HCT116 (cell line): Measurements from ENCODE around the gene OSBPL10. TPM values are rescaled to one million over a fixed set of nuclear protein-coding genes. Genes with fewer than 3 reads are reported as not detected.

Source experiments
- ATAC-seq: fragments of 200-7000 bp; cut with Tn5 transposase; 2 replicates; pipeline ENCODE4 v1.9.1; 2020; ENCODE audit warnings: mild to moderate bottlenecking, moderate library complexity
- BruUV-seq: library from RNA; stranded (reverse); fragments of 400-500 nt; replicated peaks from 2 replicates; lab custom pipeline; 2021; lab: Mats Ljungman, UMichigan
- CTCF ChIA-PET: fragments of 300-600 bp; sonication (Branson Sonifier 250); formaldehyde crosslinking; loops from one replicate; lab custom pipeline; 2021; ENCODE audit warnings: antibody characterized with exemption; lab: Charles Lee
- POLR2A ChIA-PET: fragments of 300-600, 350-600 bp; sonication (Branson Sonifier 250); formaldehyde crosslinking; loops from one replicate; lab custom pipeline; 2021; ENCODE audit warnings: antibody characterized with exemption; lab: Charles Lee
- RAD21 ChIA-PET, 2 experiments: fragments of 300-600 bp; sonication (Branson Sonifier 250); formaldehyde crosslinking; loops; one replicate each; lab custom pipeline; 2023; ENCODE audit warnings: low total read pairs in 2 of 2; ENCODE audit not compliant: uncharacterized antibody in 2 of 2, unreplicated experiment in 2 of 2, low non-redundant PET in 1 of 2; lab: Charles Lee
- DNase-seq: peaks from one replicate; pipeline ENCODE4 v3.0.0-alpha.2; 2010; ENCODE audit warnings: low read depth, low spot score
- H2AFZ ChIP-seq: fragments of 200-600 bp; shearing (Covaris generic), sonication (generic); 2 replicates; pipeline ENCODE4 v1.6.1; 2017; ENCODE audit warnings: low read depth, mixed run types, mixed read lengths, antibody characterized with exemption, low read length; ENCODE audit not compliant: poor library complexity, severe bottlenecking
- H3K27ac ChIP-seq: 2 replicates; pipeline ENCODE4 v1.5.1; 2012; ENCODE audit warnings: low read depth, low read length
- H3K27me3 ChIP-seq: fragments of 200-600 bp; sonication (generic); 2 replicates; pipeline ENCODE4 v1.6.1; 2016; ENCODE audit warnings: mixed run types, low read length, mixed read lengths; ENCODE audit not compliant: insufficient read depth
- H3K36me3 ChIP-seq, 2 experiments: fragments of 200-500 bp in 1 of 2; fragments of 200-600 bp in 1 of 2; sonication (Bioruptor generic) in 1 of 2; sonication (generic) in 1 of 2; 2 replicates each; pipeline versions ENCODE4 v1.5.1 to v1.6.1; 2014 to 2016; ENCODE audit warnings: low read length in 2 of 2, inconsistent platforms in 1 of 2, mixed read lengths in 1 of 2, mixed run types in 1 of 2; ENCODE audit not compliant: insufficient read depth in 2 of 2, control insufficient read depth in 1 of 2
- H3K4me1 ChIP-seq, 2 experiments: fragments of 200-600 bp in 1 of 2; sonication (generic) in 1 of 2; 2 replicates each; pipeline versions ENCODE4 v1.5.1 to v1.6.1; 2012 to 2017; ENCODE audit warnings: low read length in 2 of 2, inconsistent platforms in 1 of 2, mild to moderate bottlenecking in 1 of 2, mixed read lengths in 1 of 2, mixed run types in 1 of 2, moderate library complexity in 1 of 2; ENCODE audit not compliant: insufficient read depth in 2 of 2, control insufficient read depth in 1 of 2
- H3K4me2 ChIP-seq: fragments of 200-600 bp; sonication (generic); 2 replicates; pipeline ENCODE4 v1.6.1; 2017; ENCODE audit warnings: mixed run types, low read length, mixed read lengths
- H3K4me3 ChIP-seq, 2 experiments: fragments of 200-600 bp in 1 of 2; sonication (generic) in 1 of 2; replicated peaks in 1 of 2; 2 replicates each; pipeline ENCODE4 v1.5.1; 2011 to 2016; ENCODE audit warnings: low read length in 2 of 2, control low read depth in 1 of 2, low read depth in 1 of 2, mild to moderate bottlenecking in 1 of 2, mixed read lengths in 1 of 2, mixed run types in 1 of 2
- H3K79me2 ChIP-seq: fragments of 200-600 bp; sonication (generic); 2 replicates; pipeline ENCODE4 v1.6.1; 2017; ENCODE audit warnings: mild to moderate bottlenecking, mixed run types, low read length, moderate library complexity, mixed read lengths; ENCODE audit not compliant: insufficient read depth
- H3K9ac ChIP-seq: fragments of 200-600 bp; sonication (generic); 2 replicates; pipeline ENCODE4 v1.6.1; 2016; ENCODE audit warnings: low read length, mixed read lengths
- H3K9me2 ChIP-seq: fragments of 200-600 bp; sonication (generic), shearing (Covaris generic); 2 replicates; pipeline ENCODE4 v1.6.1; 2017; ENCODE audit warnings: mixed run types, mild to moderate bottlenecking, moderate library complexity; ENCODE audit not compliant: insufficient read depth
- H3K9me3 ChIP-seq, 2 experiments: fragments of 200-500 bp in 1 of 2; fragments of 200-600 bp in 1 of 2; sonication (Bioruptor generic) in 1 of 2; sonication (generic) in 1 of 2; 2 replicates each; pipeline ENCODE4 v1.6.1; 2014 to 2017; ENCODE audit warnings: low read length in 2 of 2, mixed read lengths in 2 of 2, inconsistent platforms in 1 of 2, low read depth in 1 of 2, mild to moderate bottlenecking in 1 of 2, mixed run types in 1 of 2, moderate library complexity in 1 of 2; ENCODE audit not compliant: control insufficient read depth in 1 of 2, insufficient read depth in 1 of 2
- H4K20me1 ChIP-seq: fragments of 200-600 bp; sonication (generic), shearing (Covaris generic); 2 replicates; pipeline ENCODE4 v1.6.1; 2017; ENCODE audit warnings: mixed run types, mild to moderate bottlenecking, moderate library complexity; ENCODE audit not compliant: insufficient read depth
- CEBPB ChIP-seq: IDR thresholded peaks from 2 replicates; pipeline ENCODE4 v1.6.1; 2012; ENCODE audit warnings: low read depth
- CTCF ChIP-seq, 3 experiments: fragments of 200-600 bp in 1 of 3; sonication (generic) in 1 of 3; IDR thresholded peaks in 2 of 3; conservative IDR thresholded peaks in 1 of 3; 2 replicates each; pipeline ENCODE4 v1.5.1; 2012 to 2017; ENCODE audit warnings: low read depth in 2 of 3, low read length in 2 of 3, antibody characterized with exemption in 1 of 3, borderline replicate concordance in 1 of 3, control low read depth in 1 of 3, mild to moderate bottlenecking in 1 of 3, mixed read lengths in 1 of 3, mixed run types in 1 of 3, moderate library complexity in 1 of 3; ENCODE audit not compliant: insufficient read depth in 1 of 3
- ELF1 ChIP-seq: IDR thresholded peaks from 2 replicates; pipeline ENCODE4 v1.6.1; 2012; ENCODE audit warnings: low read depth, borderline replicate concordance
- FOSL1 ChIP-seq: IDR thresholded peaks from 2 replicates; pipeline ENCODE4 v1.6.1; 2012; ENCODE audit warnings: low read depth
- JUND ChIP-seq: IDR thresholded peaks from 2 replicates; pipeline ENCODE4 v1.6.1; 2012
- RAD21 ChIP-seq: IDR thresholded peaks from 2 replicates; pipeline ENCODE4 v1.6.1; 2012; ENCODE audit warnings: low read depth, mild to moderate bottlenecking
- SRF ChIP-seq: IDR thresholded peaks from 2 replicates; pipeline ENCODE4 v1.6.1; 2012; ENCODE audit warnings: low read depth
- ZBTB33 ChIP-seq: IDR thresholded peaks from 2 replicates; pipeline ENCODE4 v1.6.1; 2011; ENCODE audit warnings: mild to moderate bottlenecking, low read length, moderate library complexity; ENCODE audit not compliant: insufficient replicate concordance; ENCODE audit errors: extremely low read depth
- intact Hi-C: fragments of 100-400 bp; cut with micrococcal nuclease; formaldehyde crosslinking; loops from 2 replicates; pipeline ENCODE4 v1.10.0; 2022
- total RNA-seq: library from RNA; stranded (reverse); gene quantifications from one replicate; pipeline ENCODE4 v1.2.1, GENCODE V29; 2021; ENCODE audit not compliant: unreplicated experiment

OSBPL10 gene
- total RNA-seq, 1 experiment from 2014 or later: 25.8 TPM

GRCh38 chr3:31772758-31773473 lies 208.1 kb downstream of the OSBPL10 start:
- no peaks in the 10 kb centered on the region for H3K9me2 ChIP-seq
- no peak for DNase-seq
- no TSS peak for BruUV-seq
- H3K9ac ChIP-seq: no peak overlapping the region
- intact Hi-C loops: no loop called here
- TF ChIP-seq ZBTB33 (no peak), FOSL1 (no peak)
- H3K4me2 ChIP-seq: no peak overlapping the region
- CTCF ChIA-PET: no interaction called here
- H3K27me3 ChIP-seq: no peaks in the 10 kb centered on the region
- H3K4me1 ChIP-seq: peaks cover 0 to 5% of the 10 kb centered on the region in 2 experiments; a peak in 1 of 4 replicates
- H3K9me3 ChIP-seq: no peaks in the 10 kb centered on the region
- POLR2A ChIA-PET: no interaction called here
- no peak overlapping the region for H2AFZ ChIP-seq
- H3K27ac ChIP-seq: no peak overlapping the region
- no peaks in the 10 kb centered on the region for H4K20me1 ChIP-seq
- no peaks in the 10 kb centered on the region for H3K79me2 ChIP-seq
- no peak overlapping the region for H3K4me3 ChIP-seq
- ATAC-seq: no peak
- RAD21 ChIA-PET: no interaction called here
- no peaks in the 10 kb centered on the region for H3K36me3 ChIP-seq

GRCh38 chr3:31772272-31772671 lies 208.8 kb downstream of the OSBPL10 start:
- DNase-seq (no peak), ATAC-seq (no peak)
- Histone ChIP-seq H3K9ac (no peak overlapping the region), H3K27me3 (no peaks in the 10 kb centered on the region), H2AFZ (no peak overlapping the region), H3K4me2 (no peak overlapping the region), H3K4me1 (peaks cover 0 to 2% of the 10 kb centered on the region in 2 experiments; a peak in 1 of 4 replicates), H3K27ac (no peak overlapping the region), H3K36me3 (no peaks in the 10 kb centered on the region), H3K9me2 (no peaks in the 10 kb centered on the region), H4K20me1 (no peaks in the 10 kb centered on the region), H3K4me3 (no peak overlapping the region), H3K9me3 (no peaks in the 10 kb centered on the region), H3K79me2 (no peaks in the 10 kb centered on the region)
- ChIA-PET RAD21 (no interaction called here), CTCF (no interaction called here), POLR2A (no interaction called here)
- intact Hi-C loops: no loop called here
- no TSS peak for BruUV-seq
- TF ChIP-seq FOSL1 (no peak), SRF (no peak), RAD21 (no peak), CEBPB (no peak), ELF1 (no peak), CTCF (IDR thresholded peaks at IDR 0.05 in 2 of 3, conservative IDR thresholded peaks at IDR 0.05 in 1 of 3; ENCODE audit: borderline replicate concordance in 1 of 3, insufficient read depth in 1 of 3, low read depth in 2 of 3, low read length in 2 of 3) (no peak), ZBTB33 (no peak), JUND (no peak)
